K562 (cell line): ENCODE data around the gene RBFOX2. TPM values are rescaled to one million over a fixed set of nuclear protein-coding genes. Genes with fewer than 3 reads are reported as not detected.

Source experiments
- ATAC-seq: fragments of 200-7000 bp; cut with Tn5 transposase; 3 replicates; pipeline ENCODE4 v1.9.1; 2020; ENCODE audit warnings: moderate library complexity
- BruUV-seq: library from RNA; stranded (reverse); fragments of 400-500 nt; replicated peaks from 2 replicates; lab custom pipeline; 2021; lab: Mats Ljungman, UMichigan
- CTCF ChIA-PET: fragments of 300-600 bp; formaldehyde crosslinking; extraction: SDS; loops from one replicate; lab custom pipeline; 2021; ENCODE audit warnings: low intra/inter-chr PET ratio; lab: Yijun Ruan, JAX
- POLR2A ChIA-PET: fragments of 300-600, 350-650 bp; sonication (Branson Sonifier 250); formaldehyde crosslinking; extraction: SDS; loops from one replicate; lab custom pipeline; 2021; ENCODE audit warnings: antibody characterized with exemption, inconsistent platforms; lab: Yijun Ruan, JAX
- DNase-seq, 4 experiments: peaks; one replicate each; pipeline versions ENCODE4 v3.0.0 to v3.0.0-alpha.2; 2011 to 2018; ENCODE audit warnings: low spot score in 3 of 4, mixed read lengths in 3 of 4; ENCODE audit errors: extremely low read depth in 1 of 4
- FAIRE-seq: peaks from 2 replicates; lab custom pipeline; 2011; peaks lifted over from hg19 to GRCh38; lab: Jason Lieb, UNC
- H2AFZ ChIP-seq: 2 replicates; pipeline ENCODE4 v1.6.0; 2011; ENCODE audit warnings: low read depth, low read length, control low read depth, inconsistent platforms
- H3K27ac ChIP-seq: fragments of 200-600 bp; 3 replicates; pipeline ENCODE4 v1.8.0; 2011; ENCODE audit warnings: low read depth, mild to moderate bottlenecking, control low read depth, inconsistent platforms, low read length, moderate library complexity, mixed read lengths; ENCODE audit errors: extremely low read depth
- H3K27me3 ChIP-seq, 2 experiments: fragments of 300-600 bp in 1 of 2; 2 replicates in 1 of 2; 3 replicates in 1 of 2; pipeline versions ENCODE4 v1.6.0 to v1.8.0; 2011; ENCODE audit warnings: inconsistent platforms in 2 of 2, low read length in 2 of 2, mild to moderate bottlenecking in 1 of 2, mixed read lengths in 1 of 2, moderate library complexity in 1 of 2; ENCODE audit not compliant: control insufficient read depth in 2 of 2, insufficient read depth in 2 of 2
- H3K36me3 ChIP-seq: fragments of 300-600 bp; 3 replicates; pipeline ENCODE4 v1.8.0; 2011; ENCODE audit warnings: mild to moderate bottlenecking, low read length, inconsistent platforms; ENCODE audit not compliant: control insufficient read depth, insufficient read depth
- H3K4me1 ChIP-seq, 2 experiments: fragments of 200-600 bp in 1 of 2; replicated peaks in 1 of 2; 2 replicates in 1 of 2; 3 replicates in 1 of 2; pipeline versions ENCODE4 v1.5.1 to v1.8.0; 2011; ENCODE audit warnings: inconsistent platforms in 2 of 2, low read length in 2 of 2, mild to moderate bottlenecking in 1 of 2, mixed read lengths in 1 of 2, moderate library complexity in 1 of 2; ENCODE audit not compliant: control insufficient read depth in 2 of 2, insufficient read depth in 2 of 2
- H3K4me2 ChIP-seq: 2 replicates; pipeline ENCODE4 v1.6.1; 2011; ENCODE audit warnings: low read length, control low read depth, inconsistent platforms, mixed read lengths; ENCODE audit not compliant: insufficient read depth
- H3K4me3 ChIP-seq: fragments of 200-600 bp; sonication (generic), shearing (Covaris generic); 2 replicates; pipeline ENCODE4 v1.5.1; 2016; ENCODE audit warnings: control low read depth, inconsistent platforms
- H3K79me2 ChIP-seq: fragments of 200-600 bp; 3 replicates; pipeline ENCODE4 v1.8.0; 2011; ENCODE audit warnings: low read length, inconsistent platforms; ENCODE audit not compliant: control insufficient read depth, insufficient read depth
- H3K9ac ChIP-seq, 2 experiments: 2 replicates each; pipeline versions ENCODE4 v1.6.0 to v1.6.1; 2011; ENCODE audit warnings: low read depth in 2 of 2, low read length in 2 of 2, control low read depth in 1 of 2, inconsistent platforms in 1 of 2, mild to moderate bottlenecking in 1 of 2, mixed read lengths in 1 of 2; ENCODE audit not compliant: insufficient read depth in 1 of 2
- H3K9me1 ChIP-seq: one replicate; pipeline ENCODE4 v1.6.0; 2011; ENCODE audit warnings: inconsistent platforms, mild to moderate bottlenecking, low read length, moderate library complexity; ENCODE audit not compliant: control insufficient read depth, insufficient read depth
- H3K9me3 ChIP-seq: replicated peaks from 2 replicates; pipeline ENCODE4 v1.5.1; 2011; ENCODE audit warnings: low read depth, low read length, inconsistent platforms; ENCODE audit not compliant: control insufficient read depth, insufficient read depth
- H4K20me1 ChIP-seq: replicated peaks from 2 replicates; pipeline ENCODE4 v1.6.1; 2011; ENCODE audit warnings: low read length, inconsistent platforms, mixed read lengths; ENCODE audit not compliant: control insufficient read depth, insufficient read depth
- HMGXB4 ChIP-seq: sonication (generic); formaldehyde crosslinking; IDR thresholded peaks from 2 replicates; pipeline ENCODE4 v1.8.1; 2023; ENCODE audit warnings: mild to moderate bottlenecking, missing genetic modification reagents
- WGBS: fragments of 100-300 bp; shearing (Covaris generic); methylation state at CpG from one replicate; pipeline ENCODE4 v1.1.6; 2016; ENCODE audit warnings: low coverage, mixed read lengths; ENCODE audit not compliant: insufficient coverage; ENCODE audit errors: missing lambda C conversion rate; 5-methylcytosine and 5-hydroxymethylcytosine counted together
- in situ Hi-C: fragments of 300-500 bp; cut with MboI; formaldehyde crosslinking; loops from 4 replicates; pipeline ENCODE4 v1.15.0; 2018; ENCODE audit warnings: inconsistent platforms, mixed read lengths
- intact Hi-C: fragments of 100-400 bp; cut with micrococcal nuclease; formaldehyde crosslinking; loops from 2 replicates; pipeline ENCODE4 v1.14.2; 2022
- polyA plus RNA-seq, 8 experiments: library from polyadenylated mRNA; depleted of rRNA in 4 of 8; stranded (reverse) in 5 of 8; unstranded in 3 of 8; fragments of >200 nt; fragmentation: Nextera tagmentation in 2 of 8; fragmentation: Illumina TruSeq in 1 of 8; extraction: Ambion mirVana in 2 of 8; extraction: Trizol in 1 of 8; gene quantifications; 2 replicates each; pipeline versions ENCODE4 v1.2.1 to v1.2.3, GENCODE V29; 2011 to 2014; ENCODE audit warnings: inconsistent platforms in 1 of 8, missing spikeins in 1 of 8
- total RNA-seq, 7 experiments: library from RNA; depleted of rRNA in 6 of 7; stranded (reverse); fragments of >200 nt in 6 of 7; fragmentation: Illumina TruSeq in 2 of 7; extraction: Trizol in 2 of 7; gene quantifications; 2 replicates each; pipeline versions ENCODE4 v1.2.1 to v1.2.3, GENCODE V29; 2011 to 2021; ENCODE audit warnings: low replicate concordance in 1 of 7

The RBFOX2 gene
- total and polyA plus RNA-seq, 9 of the 15 experiments (the other 6 are each of a cell fraction or from before 2014, with no cell fraction given): 5.8 to 24.8 (median 14.2) TPM

- POLR2A ChIA-PET: interaction anchor here (1.1 kb wide), 1 partner anchor 10 kb away, joined by 3 read pairs; no protein-coding TSS in a partner anchor
- intact Hi-C loops: loop anchor here (10.0 kb wide), 1 partner anchor 116 kb away; no protein-coding TSS in a partner anchor
Measured at GRCh38 chr22:35728639-35729308, 299.9 kb downstream of the RBFOX2 start.

More at GRCh38 chr22:35728639-35729308, 299.9 kb downstream of the RBFOX2 start:
- no peak overlapping the region for H2AFZ ChIP-seq
- no peaks in the 10 kb centered on the region for H4K20me1 ChIP-seq
- CTCF ChIA-PET: no interaction called here
- no peaks in the 10 kb centered on the region for H3K36me3 ChIP-seq
- FAIRE-seq (no peak), ATAC-seq (no peak), DNase-seq (no peak)
- no peak overlapping the region for H3K9ac ChIP-seq
- H3K9me3 ChIP-seq: no peaks in the 10 kb centered on the region
- no peak for TF ChIP-seq HMGXB4 (CRISPR knock-in tag)
- H3K9me1 ChIP-seq: no peaks in the 10 kb centered on the region
- H3K4me2 ChIP-seq: no peak overlapping the region
- no peak overlapping the region for H3K27ac ChIP-seq
- 26% methylated on average over 12 of the region's 12 CpGs for WGBS
- in situ Hi-C loops: no loop called here
- H3K4me3 ChIP-seq: no peak overlapping the region
- H3K4me1 ChIP-seq: peaks cover 6 to 9% of the 10 kb centered on the region in 2 experiments
- no TSS peak for BruUV-seq
- H3K27me3 ChIP-seq: peaks cover 10 to 18% of the 10 kb centered on the region in 2 experiments; a peak in 4 of 5 replicates
- no peaks in the 10 kb centered on the region for H3K79me2 ChIP-seq
